GM13976 (cell line): Measurements from ENCODE around the gene GPHB5.

Experiments
- DNase-seq: peaks from one replicate; pipeline ENCODE4 v3.0.0; 2012; ENCODE audit warnings: low spot score
- in situ Hi-C: fragments of 300-500 bp; cut with MboI; formaldehyde crosslinking; loops from one replicate; pipeline ENCODE4 v1.12.0; 2022; ENCODE audit warnings: low sequenced_read_pairs, mixed read lengths, inconsistent platforms; ENCODE audit not compliant: unreplicated experiment
- TF ChIP-seq, protein P1 (sequence below): IDR thresholded peaks from 2 replicates; pipeline ENCODE4 v1.5.1; 2012; ENCODE audit warnings: borderline replicate concordance, mild to moderate bottlenecking; ENCODE audit not compliant: insufficient read depth; ENCODE audit errors: extremely low read depth, missing control alignments, control extremely low read depth

GPHB5 gene

GRCh38 chr14:63276492-63277342 is 42.0 kb downstream of the GPHB5 start:
- in situ Hi-C loops, result loop anchor here (10.0 kb wide), 1 partner anchor 1112 kb away; no protein-coding TSS in a partner anchor
- DNase-seq, result peak; percentile 59
- TF ChIP-seq, protein P1, sequence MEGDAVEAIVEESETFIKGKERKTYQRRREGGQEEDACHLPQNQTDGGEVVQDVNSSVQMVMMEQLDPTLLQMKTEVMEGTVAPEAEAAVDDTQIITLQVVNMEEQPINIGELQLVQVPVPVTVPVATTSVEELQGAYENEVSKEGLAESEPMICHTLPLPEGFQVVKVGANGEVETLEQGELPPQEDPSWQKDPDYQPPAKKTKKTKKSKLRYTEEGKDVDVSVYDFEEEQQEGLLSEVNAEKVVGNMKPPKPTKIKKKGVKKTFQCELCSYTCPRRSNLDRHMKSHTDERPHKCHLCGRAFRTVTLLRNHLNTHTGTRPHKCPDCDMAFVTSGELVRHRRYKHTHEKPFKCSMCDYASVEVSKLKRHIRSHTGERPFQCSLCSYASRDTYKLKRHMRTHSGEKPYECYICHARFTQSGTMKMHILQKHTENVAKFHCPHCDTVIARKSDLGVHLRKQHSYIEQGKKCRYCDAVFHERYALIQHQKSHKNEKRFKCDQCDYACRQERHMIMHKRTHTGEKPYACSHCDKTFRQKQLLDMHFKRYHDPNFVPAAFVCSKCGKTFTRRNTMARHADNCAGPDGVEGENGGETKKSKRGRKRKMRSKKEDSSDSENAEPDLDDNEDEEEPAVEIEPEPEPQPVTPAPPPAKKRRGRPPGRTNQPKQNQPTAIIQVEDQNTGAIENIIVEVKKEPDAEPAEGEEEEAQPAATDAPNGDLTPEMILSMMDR, result peak; percentile 80

- no peak for DNase-seq
- in situ Hi-C loops, result loop anchor here (10.0 kb wide), 1 partner anchor 1111 kb away; no protein-coding TSS in a partner anchor
- TF ChIP-seq, protein P1, result no peak
These were observed 42.7 kb downstream of the GPHB5 start for GRCh38 chr14:63276016-63276415.

GRCh38 chr14:63275611-63276010 is 43.1 kb downstream of the GPHB5 start:
- in situ Hi-C loops, result loop anchor here (10.0 kb wide), 1 partner anchor 1111 kb away; no protein-coding TSS in a partner anchor

GRCh38 chr14:63273717-63274655 is 44.7 kb downstream of the GPHB5 start:
- in situ Hi-C loops, result loop anchor here (10.0 kb wide), 1 partner anchor 1109 kb away; no protein-coding TSS in a partner anchor
- TF ChIP-seq, protein P1, result no peak
- DNase-seq, result no peak

More at GRCh38 chr14:63275611-63276010, 43.1 kb downstream of the GPHB5 start:
- TF ChIP-seq, protein P1, result no peak
- no peak for DNase-seq

DNA sequence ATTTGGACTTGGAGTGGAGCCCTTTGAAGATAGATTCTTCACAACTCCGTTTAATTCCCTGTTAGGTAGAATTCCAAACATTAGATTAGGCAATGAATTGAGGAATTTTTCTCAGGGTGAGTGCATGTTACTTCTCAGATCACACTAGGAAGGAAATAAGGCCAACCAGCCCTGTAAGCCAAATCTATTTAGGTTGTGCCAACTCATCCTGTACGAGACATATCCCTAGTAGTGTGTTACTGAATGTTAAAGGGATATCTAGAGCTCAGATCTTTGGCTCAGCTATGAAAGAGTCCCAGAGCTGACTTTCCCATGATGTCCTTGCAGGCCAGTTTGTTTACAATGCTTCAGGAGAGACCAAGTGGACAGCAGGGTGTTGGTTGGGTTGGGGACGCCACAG is 45.6 kb downstream of the GPHB5 start:
- no peak for DNase-seq
- TF ChIP-seq, protein P1, result no peak
- in situ Hi-C loops, result loop anchor here (10.0 kb wide), 1 partner anchor 1108 kb away; no protein-coding TSS in a partner anchor

DNA sequence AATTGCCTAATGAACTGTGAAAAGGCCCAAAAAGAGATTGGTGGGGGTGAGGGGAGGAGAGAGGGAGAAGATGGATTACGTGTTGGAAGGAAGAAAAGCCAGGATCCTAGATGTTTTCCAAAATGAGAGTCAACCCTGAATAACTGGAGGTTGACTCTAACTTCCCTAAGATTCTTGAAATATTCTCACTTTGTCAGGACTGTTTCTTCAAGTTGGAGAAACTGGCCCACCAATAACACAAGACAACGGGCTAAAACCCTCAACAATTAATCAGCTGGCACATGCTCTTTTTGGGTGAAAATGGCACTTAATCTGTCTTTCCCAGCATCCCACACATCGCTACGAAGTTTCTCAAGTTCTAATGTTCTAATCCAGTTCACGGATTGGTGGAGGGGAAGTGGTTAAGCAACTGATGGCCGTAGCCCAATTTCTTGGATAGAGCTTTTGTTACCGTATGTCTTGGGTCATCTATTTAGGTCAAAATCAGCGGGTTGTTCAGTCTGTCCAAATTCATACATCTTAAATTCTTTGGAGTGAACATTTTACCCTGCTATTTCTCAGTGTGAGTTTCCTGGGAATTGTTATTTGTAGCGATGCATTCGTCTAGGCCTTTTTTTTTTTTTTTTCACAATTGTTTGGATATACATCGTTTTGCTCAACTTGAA is 49.0 kb downstream of the GPHB5 start:
- DNase-seq, result no peak
- in situ Hi-C loops, result loop anchor here (10.0 kb wide), 1 partner anchor 1105 kb away; no protein-coding TSS in a partner anchor
- TF ChIP-seq, protein P1, result no peak
